Activated T-cell treated with anti-CD3 and anti-CD28 coated beads, Interleukin-2, amount 50 U/mL, for 48 hours (primary cell): ENCODE results near the gene EHD1.
"Not testable (repeated sequence)": the region's sequence is repeated elsewhere in the genome, so short reads cannot be mapped to it uniquely, and the experiment has no call there.

Experiments
- DNase-seq, 2 experiments: peaks; one replicate each; pipeline ENCODE4 v3.0.0-alpha.2; 2020

The EHD1 gene

DNA sequence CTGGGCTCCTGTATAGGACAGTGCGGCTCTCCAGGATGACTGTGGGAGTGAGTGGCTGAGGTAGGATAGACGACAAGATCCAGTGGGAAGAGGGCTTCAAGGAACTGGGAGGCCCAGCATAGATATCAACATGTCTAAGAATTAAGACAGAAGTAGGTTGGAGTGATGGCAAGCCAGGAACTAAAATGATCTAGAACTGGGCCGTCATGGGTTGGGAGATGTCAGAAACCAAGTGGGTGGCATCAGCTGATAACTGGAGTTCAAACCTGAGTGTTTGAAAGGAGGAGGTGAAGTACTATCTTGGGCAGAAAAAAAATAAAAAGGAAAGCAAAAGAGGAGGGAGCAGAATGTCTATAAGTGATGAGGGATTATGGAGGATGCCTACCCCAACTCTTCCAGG, 60.9 kb downstream of the EHD1 start:
- no peak for DNase-seq

GRCh38 chr11:64815433-64815832, 63.0 kb downstream of the EHD1 start:
- DNase-seq = not testable (repeated sequence)

GRCh38 chr11:64814712-64815187, 63.7 kb downstream of the EHD1 start:
- no peak for DNase-seq

DNA sequence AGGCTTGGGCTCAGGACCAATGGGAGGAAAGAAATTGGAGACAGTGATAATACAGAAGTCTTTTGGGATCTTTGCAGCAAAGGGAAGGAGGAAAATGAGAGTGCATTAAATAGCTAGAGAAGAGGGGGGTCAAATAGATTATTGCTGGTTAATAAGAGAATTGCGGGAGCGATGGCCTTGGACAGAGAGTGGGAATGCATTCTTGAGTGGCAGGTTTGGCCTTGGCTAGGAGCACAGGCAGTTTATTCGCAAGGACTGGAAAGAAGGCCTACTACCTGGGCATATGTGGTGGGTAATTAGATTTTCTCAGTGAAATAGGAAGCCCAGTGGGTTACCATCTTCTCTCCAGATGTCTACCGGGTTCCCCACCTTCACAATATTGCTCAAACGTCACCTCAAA, 64.6 kb downstream of the EHD1 start:
- no peak for DNase-seq

GRCh38 chr11:64810891-64811272, 67.5 kb downstream of the EHD1 start:
- DNase-seq = peak in 1 of 2 experiments; percentile 63

DNA sequence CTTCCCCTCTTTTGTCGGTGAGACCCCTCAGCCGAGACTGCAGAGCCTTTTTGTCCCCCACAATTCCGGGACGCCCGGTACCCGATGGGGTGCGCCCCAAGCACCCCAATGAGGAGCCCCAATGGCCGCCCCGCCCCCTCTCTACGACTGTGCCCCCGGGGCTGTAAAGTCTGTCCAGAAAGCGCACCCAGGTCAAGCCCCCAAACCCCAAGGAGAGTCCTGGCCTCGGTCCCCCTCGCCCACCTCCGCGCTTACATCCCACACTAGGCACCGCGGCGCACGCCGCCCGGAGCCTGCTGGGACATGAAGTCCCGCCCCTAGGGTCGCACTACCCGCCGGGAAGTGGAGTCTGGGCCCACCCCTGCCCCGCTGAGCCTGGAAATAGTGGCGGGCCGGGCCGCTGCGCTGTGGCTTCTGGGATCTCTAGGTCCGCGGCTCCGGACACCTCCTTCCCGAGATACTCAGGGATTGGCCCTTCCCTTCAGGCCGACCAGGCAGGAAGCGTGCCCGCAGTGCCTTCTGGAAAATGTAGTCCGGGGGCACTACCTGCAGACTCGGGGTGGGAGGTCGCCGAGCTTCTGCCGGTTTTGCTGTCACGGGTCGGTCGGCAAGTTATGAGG, 68.0 kb downstream of the EHD1 start, which contains the start of gene MEN1:
Gene MEN1 (minus strand): TSS at position 281 of the 620 bp plus-strand sequence. CDS start 442 bp downstream, outside the sequence.
- DNase-seq = peak; percentile 90 to 91

- peak in 1 of 2 experiments; percentile 34 for DNase-seq
Measured at GRCh38 chr11:64809781-64810241, 68.6 kb downstream of the EHD1 start.

DNA sequence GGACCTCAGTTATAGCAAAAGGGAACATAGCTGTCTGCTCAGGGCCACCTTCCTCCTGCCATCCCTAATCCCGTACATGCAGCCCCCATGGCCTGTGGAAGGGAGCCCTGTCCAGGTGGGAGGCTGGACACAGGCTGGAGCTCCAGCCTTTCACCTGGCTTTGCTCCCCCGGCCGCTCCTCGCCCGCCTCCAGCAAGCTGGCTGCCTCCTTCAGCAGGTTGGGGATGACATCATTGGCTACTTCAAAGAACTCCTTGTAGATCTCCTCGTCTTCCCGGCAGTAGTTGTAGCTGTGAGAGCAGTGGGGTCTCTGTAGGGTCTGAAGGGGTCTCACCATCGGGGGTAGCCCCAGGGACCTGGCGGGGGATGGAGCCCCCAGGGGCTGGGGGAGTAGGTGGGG, 72.9 kb downstream of the EHD1 start:
- no peak for DNase-seq

- no peak for DNase-seq
Measured at GRCh38 chr11:64804346-64805210, 73.8 kb downstream of the EHD1 start.

DNA sequence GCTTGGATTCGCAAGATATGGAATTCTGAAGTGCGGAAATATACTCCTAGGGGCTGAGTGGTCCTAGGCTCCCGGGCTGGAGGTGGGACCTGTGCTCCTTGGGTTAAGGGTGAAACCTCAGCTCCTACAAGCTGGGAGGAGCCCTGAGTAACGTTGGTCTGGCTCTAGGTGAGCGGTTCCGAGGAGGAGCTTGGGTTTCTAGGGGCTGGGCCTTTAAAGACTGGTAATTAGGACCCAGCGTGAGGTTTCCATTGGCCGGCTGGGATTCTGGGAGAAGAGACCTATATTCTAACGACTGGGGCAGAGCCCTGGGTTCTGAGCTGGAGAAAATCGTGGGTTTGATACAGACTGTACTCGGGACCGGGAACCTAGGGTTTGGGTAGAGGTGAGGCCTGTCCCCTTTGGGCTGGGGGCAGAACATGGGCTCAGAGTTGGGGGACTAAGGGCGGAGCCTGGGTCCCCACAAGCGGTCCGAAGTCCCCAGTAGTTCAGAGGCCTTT, 74.5 kb downstream of the EHD1 start:
- no peak for DNase-seq

- peak; percentile 86 to 90 for DNase-seq
Measured at GRCh38 chr11:64803158-64803845, 75.1 kb downstream of the EHD1 start, which contains the start of gene MAP4K2. Gene MAP4K2, minus strand, starts transcription at chr11:64803214. Its CDS starts 65 bp downstream, at chr11:64803149.

DNA sequence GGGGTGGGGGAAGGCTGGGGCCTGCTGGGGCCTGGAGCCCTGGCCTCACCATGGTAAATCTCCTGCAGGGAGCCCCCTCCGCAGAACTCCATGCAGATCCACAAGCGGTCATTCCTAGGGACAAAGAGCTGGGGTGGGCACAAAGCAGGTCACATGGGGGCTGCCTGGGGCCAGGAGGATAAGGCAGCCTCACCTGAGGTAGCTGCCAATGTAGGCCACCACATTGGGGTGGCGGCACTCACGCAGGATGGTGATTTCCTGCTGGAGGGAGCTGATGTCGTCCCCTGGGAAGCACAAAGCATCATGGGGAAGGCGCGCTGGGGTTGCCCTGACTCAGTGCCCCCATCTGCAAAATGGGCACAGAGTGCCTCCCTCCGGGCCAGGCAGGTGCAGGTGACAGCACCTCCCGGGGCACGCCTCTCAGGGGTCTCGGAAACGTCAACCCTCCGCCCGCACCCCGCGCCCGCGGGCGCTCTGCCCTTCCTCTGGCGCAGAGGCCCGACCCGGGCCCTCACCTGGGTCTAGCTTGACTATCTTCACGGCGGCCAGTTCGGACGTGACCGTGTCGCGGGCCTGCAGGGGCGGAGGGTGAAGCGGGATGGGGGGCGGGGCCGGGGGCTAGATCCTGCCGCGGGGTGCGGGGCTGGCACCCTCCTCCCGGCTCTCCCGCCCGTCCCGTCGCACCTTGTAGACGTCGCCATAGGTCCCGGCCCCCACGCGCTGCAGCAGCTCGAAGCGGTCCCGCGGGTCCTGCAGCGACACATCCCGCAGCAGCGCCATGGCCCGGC, 75.9 kb downstream of the EHD1 start:
- peak; percentile 55 to 59 for DNase-seq
